GM20000 (cell line): ENCODE measurements around the gene VANGL1.

Experiments
- DNase-seq: peaks from one replicate; pipeline ENCODE4 v3.0.0; 2012; ENCODE audit warnings: low spot score
- TF ChIP-seq, protein P1 (sequence below): IDR thresholded peaks from 2 replicates; pipeline ENCODE4 v1.5.1; 2012; ENCODE audit warnings: mild to moderate bottlenecking, control low read depth; ENCODE audit errors: extremely low read depth, missing control alignments

The VANGL1 gene

DNA sequence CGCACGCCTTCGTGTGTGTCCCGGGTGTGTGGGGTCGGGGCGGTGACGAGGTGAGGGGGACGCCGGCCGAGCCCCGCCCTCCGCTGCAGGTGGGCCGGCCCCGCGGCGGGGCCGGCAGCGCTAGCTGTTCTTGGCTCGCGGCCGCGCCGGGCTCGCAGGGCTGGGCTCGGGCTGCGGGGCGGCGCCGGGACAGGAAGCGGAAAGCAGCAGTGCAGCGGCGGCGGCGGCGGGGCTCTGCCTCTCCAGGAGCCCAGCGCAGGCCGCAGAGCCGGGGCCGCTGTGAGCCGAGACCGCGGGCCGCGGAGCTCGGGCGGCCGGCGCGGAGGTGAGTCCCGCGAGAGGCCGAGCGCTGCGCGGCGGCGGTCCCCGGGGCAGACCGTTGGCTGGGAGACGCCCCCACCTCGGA is at the start of gene VANGL1:
VANGL1 (plus strand) TSS at position 209 of the 406 bp plus-strand sequence. CDS start 9,444 bp downstream, outside the sequence.
- TF ChIP-seq, protein P1, sequence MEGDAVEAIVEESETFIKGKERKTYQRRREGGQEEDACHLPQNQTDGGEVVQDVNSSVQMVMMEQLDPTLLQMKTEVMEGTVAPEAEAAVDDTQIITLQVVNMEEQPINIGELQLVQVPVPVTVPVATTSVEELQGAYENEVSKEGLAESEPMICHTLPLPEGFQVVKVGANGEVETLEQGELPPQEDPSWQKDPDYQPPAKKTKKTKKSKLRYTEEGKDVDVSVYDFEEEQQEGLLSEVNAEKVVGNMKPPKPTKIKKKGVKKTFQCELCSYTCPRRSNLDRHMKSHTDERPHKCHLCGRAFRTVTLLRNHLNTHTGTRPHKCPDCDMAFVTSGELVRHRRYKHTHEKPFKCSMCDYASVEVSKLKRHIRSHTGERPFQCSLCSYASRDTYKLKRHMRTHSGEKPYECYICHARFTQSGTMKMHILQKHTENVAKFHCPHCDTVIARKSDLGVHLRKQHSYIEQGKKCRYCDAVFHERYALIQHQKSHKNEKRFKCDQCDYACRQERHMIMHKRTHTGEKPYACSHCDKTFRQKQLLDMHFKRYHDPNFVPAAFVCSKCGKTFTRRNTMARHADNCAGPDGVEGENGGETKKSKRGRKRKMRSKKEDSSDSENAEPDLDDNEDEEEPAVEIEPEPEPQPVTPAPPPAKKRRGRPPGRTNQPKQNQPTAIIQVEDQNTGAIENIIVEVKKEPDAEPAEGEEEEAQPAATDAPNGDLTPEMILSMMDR = no peak
- DNase-seq = peak; percentile 89

DNA sequence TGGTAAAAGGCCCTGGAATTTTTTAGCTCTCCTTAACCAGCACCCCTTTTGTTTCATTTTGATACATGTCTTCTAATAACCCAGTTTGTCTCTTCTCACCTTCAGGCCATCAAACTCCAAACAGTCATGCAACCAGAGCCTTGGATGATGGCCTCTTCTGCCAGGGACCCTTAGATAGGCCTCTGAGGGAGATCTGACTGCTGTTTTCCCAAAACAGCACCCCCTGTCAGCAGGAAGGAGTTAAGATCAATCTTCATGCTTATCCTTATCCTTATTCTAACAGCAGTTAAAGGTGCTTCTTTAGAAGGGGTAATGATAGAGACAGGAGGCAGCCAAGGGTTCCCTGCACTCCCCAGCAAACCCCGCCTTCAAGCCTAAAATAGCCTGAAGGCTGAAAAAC is 49.5 kb upstream of the VANGL1 start:
- TF ChIP-seq, protein P1 = no peak
- DNase-seq = no peak

DNA sequence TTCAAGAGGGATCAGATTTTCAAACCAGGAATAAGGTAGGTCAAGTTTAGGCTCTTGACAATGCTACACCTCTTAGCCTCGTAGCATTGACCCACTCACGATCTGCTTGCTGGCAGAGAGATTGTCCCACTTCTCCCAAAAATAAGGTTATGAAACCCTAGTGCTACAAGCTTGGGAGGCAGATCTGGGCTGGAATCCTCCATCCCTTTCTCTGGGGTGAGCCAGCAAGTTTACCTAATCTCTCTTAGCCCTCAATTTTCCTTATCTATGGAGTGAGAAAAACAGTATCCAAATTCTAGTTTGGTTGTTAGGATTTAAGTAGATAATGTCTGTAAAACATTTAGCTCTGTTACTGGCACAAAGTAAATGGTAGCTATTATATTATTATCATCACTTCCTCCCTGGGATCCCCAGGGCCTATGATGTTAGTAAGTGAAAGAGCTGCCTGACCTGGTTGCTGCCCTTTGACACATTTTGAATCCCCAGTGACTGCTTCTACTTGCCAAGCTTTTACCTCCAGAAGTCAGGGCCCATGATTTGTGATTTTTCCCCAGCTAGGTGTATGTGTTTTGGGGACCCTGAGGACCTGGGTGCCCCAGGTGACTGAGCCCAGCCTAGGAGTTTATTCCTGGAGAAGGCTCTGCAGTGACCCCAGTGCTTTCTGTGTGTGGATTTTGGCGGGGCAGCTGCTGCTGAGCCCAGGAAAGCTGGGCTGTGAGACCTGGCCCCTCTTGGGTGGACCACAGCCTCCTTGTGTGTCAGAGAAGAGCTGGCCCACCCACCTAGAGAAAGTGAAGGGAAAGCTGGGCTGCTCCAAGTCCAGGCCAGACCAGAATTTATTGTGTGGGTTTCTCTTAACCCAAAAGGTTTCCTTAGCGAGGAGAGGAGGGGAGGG is 48.2 kb upstream of the VANGL1 start:
- TF ChIP-seq, protein P1 = no peak
- DNase-seq = no peak

DNA sequence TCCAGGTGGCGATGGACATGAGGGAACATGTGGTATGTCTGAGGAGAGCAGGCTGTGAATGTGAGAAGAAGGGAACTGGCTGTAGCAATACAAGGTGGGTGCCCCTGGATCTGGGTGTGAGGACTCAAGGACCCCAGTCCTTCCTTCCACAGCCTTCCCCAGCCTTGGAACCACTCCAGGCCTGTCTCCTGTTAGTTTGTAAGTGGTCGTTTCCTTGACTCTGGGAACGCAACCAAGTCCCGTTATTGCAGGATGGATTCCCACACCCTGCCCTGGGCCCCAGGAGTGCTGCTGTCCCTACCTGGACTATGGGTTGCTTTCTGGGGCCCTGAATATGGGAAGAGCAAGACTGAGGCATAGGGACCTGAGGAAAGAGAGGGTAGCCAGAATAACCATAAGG is 47.2 kb upstream of the VANGL1 start:
- no peak for DNase-seq
- TF ChIP-seq, protein P1 = no peak

DNA sequence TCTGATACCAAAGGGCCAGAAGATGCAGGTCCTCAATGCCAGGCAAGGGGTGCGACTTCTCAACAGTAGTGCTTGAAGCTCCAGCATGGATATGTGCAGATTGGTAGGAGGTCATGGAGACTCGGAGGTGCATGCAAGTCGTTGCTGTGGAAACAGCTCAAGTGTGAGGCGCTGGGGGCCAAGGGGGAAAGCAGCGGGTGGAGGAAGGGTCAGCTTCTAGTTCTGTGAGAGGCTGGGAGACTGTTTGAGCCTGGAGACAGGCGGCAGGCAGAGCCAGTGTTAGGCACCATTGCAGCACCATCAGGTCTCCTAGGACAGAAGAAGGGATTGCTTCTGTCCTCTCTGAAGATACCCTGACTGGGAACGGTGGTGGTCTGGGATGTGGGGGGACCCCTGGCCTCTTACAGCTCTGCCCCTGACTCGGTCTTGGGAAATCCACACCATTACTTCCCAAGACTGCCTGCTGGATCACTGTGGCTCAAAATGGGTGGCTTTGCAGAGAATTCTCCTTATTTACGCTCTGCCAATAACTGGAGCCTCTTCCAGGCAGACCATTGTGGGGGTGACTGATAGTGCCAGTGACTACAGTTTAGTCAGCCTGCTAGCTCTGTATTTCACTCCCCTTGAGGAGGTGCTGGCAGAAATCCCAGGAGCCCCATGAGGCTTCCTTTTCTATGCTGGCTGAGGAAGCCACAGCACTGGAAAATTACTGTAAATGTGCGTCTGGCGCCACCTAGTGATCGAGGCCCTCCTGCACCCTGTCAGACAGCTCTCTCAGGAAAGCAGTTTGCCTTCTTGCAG is 46.3 kb upstream of the VANGL1 start:
- DNase-seq = peak; percentile 68
- TF ChIP-seq, protein P1 = peak; percentile 98

DNA sequence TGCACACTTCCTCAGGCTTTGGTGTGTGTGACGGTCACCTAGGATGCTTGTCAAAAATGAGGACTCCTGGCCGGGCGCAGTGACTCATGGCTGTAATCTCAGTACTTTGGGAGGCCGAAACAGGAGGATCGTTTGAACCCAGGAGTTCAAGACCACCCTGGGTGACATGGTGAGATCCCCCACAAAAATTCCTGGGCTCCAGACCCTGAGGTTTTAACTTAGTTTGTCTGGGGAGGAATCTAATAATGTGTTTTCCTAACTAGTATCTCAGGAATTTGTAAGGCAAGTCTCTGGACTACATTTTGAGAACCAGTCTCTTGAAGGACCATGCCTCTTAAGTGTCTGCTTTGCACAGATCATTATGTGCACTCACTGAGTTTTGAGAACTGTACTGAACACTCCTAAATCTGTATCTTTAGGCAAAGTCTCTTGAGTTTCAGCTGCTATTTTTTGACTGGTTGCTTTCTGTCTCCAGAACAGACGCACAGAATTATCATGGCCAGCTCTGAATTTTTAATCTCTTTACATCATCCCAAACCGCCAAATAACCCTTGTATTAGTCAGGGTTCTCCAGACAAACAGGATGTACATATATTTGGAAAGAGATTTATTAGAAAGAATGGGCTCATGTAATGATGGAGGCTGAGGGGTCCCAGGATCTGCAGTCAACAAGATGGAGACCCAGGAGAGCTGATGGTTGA is 45.5 kb upstream of the VANGL1 start:
- TF ChIP-seq, protein P1 = no peak
- no peak for DNase-seq

DNA sequence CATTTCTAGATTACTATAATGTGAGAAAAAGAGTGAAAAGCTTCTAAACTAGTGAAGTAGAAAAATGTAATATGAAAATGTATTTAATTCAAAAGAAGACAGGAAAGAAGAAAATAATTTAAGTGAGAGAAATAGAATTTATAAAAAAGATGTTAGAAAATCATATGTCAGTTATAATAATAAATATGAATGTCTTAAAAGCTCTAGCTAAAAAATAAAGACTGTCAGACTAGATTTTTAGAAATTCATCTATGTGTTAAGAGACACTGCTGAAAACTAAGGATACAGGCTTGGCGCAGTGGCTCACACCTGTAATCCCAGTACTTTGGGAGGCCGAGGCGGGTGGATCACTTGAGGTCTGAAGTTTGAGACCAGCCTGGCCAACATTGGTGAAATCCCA is 37.3 kb upstream of the VANGL1 start:
- TF ChIP-seq, protein P1 = no peak
- DNase-seq = no peak
